GM23338 (cell line): ENCODE measurements around the gene NSRP1. TPM values are rescaled to one million over a fixed set of nuclear protein-coding genes. Genes with fewer than 3 reads are reported as not detected.

ENCODE experiments used
- ATAC-seq: fragments of 200-7000 bp; cut with Tn5 transposase; 3 replicates; pipeline ENCODE4 v1.9.1; 2020
- DNase-seq: peaks from one replicate; pipeline ENCODE4 v3.0.0-alpha.2; 2015; ENCODE audit warnings: low spot score
- H2AFZ ChIP-seq: fragments of 200-600 bp; sonication (generic); 2 replicates; pipeline ENCODE4 v1.8.0; 2016; ENCODE audit warnings: antibody characterized with exemption, mild to moderate bottlenecking, moderate library complexity
- H3F3A ChIP-seq: fragments of 200-600 bp; sonication (generic); replicated peaks from 2 replicates; pipeline ENCODE4 v1.8.0; 2017; ENCODE audit warnings: antibody characterized with exemption, mixed run types, low read depth
- H3K27ac ChIP-seq: fragments of 200-600 bp; sonication (generic); 2 replicates; pipeline ENCODE4 v1.6.1; 2016; ENCODE audit warnings: low read depth
- H3K27me3 ChIP-seq: fragments of 200-600 bp; sonication (generic); 2 replicates; pipeline ENCODE4 v1.8.0; 2016; ENCODE audit warnings: mild to moderate bottlenecking, mixed run types, moderate library complexity; ENCODE audit not compliant: insufficient read depth
- H3K36me3 ChIP-seq: fragments of 200-600 bp; sonication (generic); 2 replicates; pipeline ENCODE4 v1.8.0; 2016; ENCODE audit warnings: mild to moderate bottlenecking; ENCODE audit not compliant: insufficient read depth
- H3K4me1 ChIP-seq: fragments of 200-600 bp; sonication (generic); 2 replicates; pipeline ENCODE4 v1.8.0; 2016; ENCODE audit warnings: mild to moderate bottlenecking, moderate library complexity; ENCODE audit not compliant: insufficient read depth
- H3K4me2 ChIP-seq: fragments of 200-600 bp; sonication (generic); 2 replicates; pipeline ENCODE4 v1.7.1; 2017; ENCODE audit warnings: mixed run types
- H3K4me3 ChIP-seq: fragments of 200-600 bp; sonication (generic); 2 replicates; pipeline ENCODE4 v1.6.1; 2016; ENCODE audit warnings: mixed run types
- H3K79me2 ChIP-seq: fragments of 200-600 bp; sonication (generic); replicated peaks from 2 replicates; pipeline ENCODE4 v1.8.0; 2017; ENCODE audit warnings: mild to moderate bottlenecking; ENCODE audit not compliant: insufficient read depth
- H3K9me2 ChIP-seq: fragments of 200-600 bp; sonication (generic); 2 replicates; pipeline ENCODE4 v1.8.0; 2017; ENCODE audit not compliant: insufficient read depth
- H4K20me1 ChIP-seq: fragments of 200-600 bp; sonication (generic); replicated peaks from 2 replicates; pipeline ENCODE4 v1.8.0; 2017; ENCODE audit warnings: mild to moderate bottlenecking; ENCODE audit not compliant: insufficient read depth
- H3K27ac Mint-ChIP-seq: 2 replicates; pipeline ENCODE4 v1.8.0; 2020; ENCODE audit warnings: inconsistent platforms, mild to moderate bottlenecking, moderate library complexity, mixed read lengths
- H3K27me3 Mint-ChIP-seq: 3 replicates; pipeline ENCODE4 v1.8.0; 2022; ENCODE audit warnings: low read depth, mild to moderate bottlenecking, moderate library complexity, mixed read lengths, inconsistent platforms; ENCODE audit not compliant: insufficient read depth, poor library complexity
- H3K36me3 Mint-ChIP-seq: 3 replicates; pipeline ENCODE4 v1.8.0; 2021; ENCODE audit warnings: low read depth, mild to moderate bottlenecking, inconsistent platforms, moderate library complexity, mixed read lengths
- H3K4me1 Mint-ChIP-seq: 3 replicates; pipeline ENCODE4 v1.8.0; 2020; ENCODE audit warnings: mild to moderate bottlenecking, inconsistent platforms, mixed read lengths
- H3K4me3 Mint-ChIP-seq: 3 replicates; pipeline ENCODE4 v1.8.0; 2021; ENCODE audit warnings: moderate library complexity, mild to moderate bottlenecking, inconsistent platforms, mixed read lengths
- H3K9me3 Mint-ChIP-seq: 3 replicates; pipeline ENCODE4 v1.8.0; 2020; ENCODE audit warnings: moderate library complexity, mild to moderate bottlenecking, inconsistent platforms, mixed read lengths
- CREB1 ChIP-seq: fragments of 250-450 bp; sonication (Bioruptor Pico); IDR thresholded peaks from 2 replicates; pipeline ENCODE4 v1.5.0; 2020; ENCODE audit warnings: low read depth, mild to moderate bottlenecking, moderate library complexity
- EZH2 ChIP-seq: fragments of 200-600 bp; sonication (generic); IDR thresholded peaks from one replicate; pipeline ENCODE4 v1.8.0; 2017; ENCODE audit warnings: antibody characterized with exemption, mild to moderate bottlenecking, low read depth; ENCODE audit not compliant: unreplicated experiment
- REST ChIP-seq: IDR thresholded peaks from one replicate; pipeline ENCODE4 v1.6.1; 2018; ENCODE audit warnings: antibody characterized with exemption; ENCODE audit not compliant: unreplicated experiment
- ZNF114 ChIP-seq: fragments of 250-450 bp; sonication (Bioruptor Pico); IDR thresholded peaks from 2 replicates; pipeline ENCODE4 v1.5.0; 2020; ENCODE audit warnings: mild to moderate bottlenecking, moderate library complexity
- ZNF462 ChIP-seq: fragments of 250-450 bp; sonication (Bioruptor Pico); IDR thresholded peaks from 2 replicates; pipeline ENCODE4 v1.5.0; 2020; ENCODE audit warnings: mild to moderate bottlenecking, moderate library complexity
- polyA plus RNA-seq: library from polyadenylated mRNA; unstranded; fragments of >200 nt; fragmentation: Nextera tagmentation; extraction: Ambion mirVana; gene quantifications from 2 replicates; pipeline ENCODE4 v1.2.1, GENCODE V29; 2016
- total RNA-seq: library from RNA; depleted of rRNA; stranded (reverse); fragments of >200 nt; shearing (Covaris generic); gene quantifications from 2 replicates; pipeline ENCODE4 v1.2.3, GENCODE V29; 2014

Gene NSRP1
- total and polyA plus RNA-seq, 2 experiments from 2014 or later, result 15.7 to 110 TPM

- Mint-ChIP-seq H3K9me3 (no peaks in the 10 kb centered on the region), H3K4me3 (no peak overlapping the region), H3K27me3 (peaks cover 47% of the 10 kb centered on the region), H3K27ac (no peak overlapping the region), H3K36me3 (no peaks in the 10 kb centered on the region), H3K4me1 (peaks cover 8% of the 10 kb centered on the region)
- no peaks in the 10 kb centered on the region for H3F3A ChIP-seq
- peaks cover 50% of the 10 kb centered on the region for H3K27me3 ChIP-seq
- no peak for ATAC-seq
- TF ChIP-seq REST, result no peak
- no peak for TF ChIP-seq ZNF114 (CRISPR knock-in tag)
- no peak for TF ChIP-seq CREB1 (CRISPR knock-in tag)
- TF ChIP-seq ZNF462 (CRISPR knock-in tag), result no peak
- peak; percentile 29 for TF ChIP-seq EZH2
- H3K4me3 ChIP-seq, result no peak overlapping the region
- no peak for DNase-seq
- H3K9me2 ChIP-seq, result no peaks in the 10 kb centered on the region
- H3K4me2 ChIP-seq, result no peak overlapping the region
- no peaks in the 10 kb centered on the region for H4K20me1 ChIP-seq
- no peak overlapping the region for H3K27ac ChIP-seq
- H3K79me2 ChIP-seq, result no peaks in the 10 kb centered on the region
- peaks cover 8% of the 10 kb centered on the region; the same call in 1 of the 2 replicates for H3K4me1 ChIP-seq
- H2AFZ ChIP-seq, result no peak overlapping the region
- no peaks in the 10 kb centered on the region for H3K36me3 ChIP-seq
These were observed 115.6 kb downstream of the NSRP1 start for GRCh38 chr17:30232015-30232823.
